GM21825 (cell line): ENCODE measurements around the gene ZBTB48.
"Not testable (repeated sequence)": the region's sequence is repeated elsewhere in the genome, so short reads cannot be mapped to it uniquely, and the experiment has no call there.

Experiments
- ATAC-seq: cut with Tn5 transposase; IDR thresholded peaks from one replicate; pipeline ENCODE4 v1.9.1; 2021; ENCODE audit warnings: mild to moderate bottlenecking, moderate library complexity; ENCODE audit not compliant: unreplicated experiment

The ZBTB48 gene

DNA sequence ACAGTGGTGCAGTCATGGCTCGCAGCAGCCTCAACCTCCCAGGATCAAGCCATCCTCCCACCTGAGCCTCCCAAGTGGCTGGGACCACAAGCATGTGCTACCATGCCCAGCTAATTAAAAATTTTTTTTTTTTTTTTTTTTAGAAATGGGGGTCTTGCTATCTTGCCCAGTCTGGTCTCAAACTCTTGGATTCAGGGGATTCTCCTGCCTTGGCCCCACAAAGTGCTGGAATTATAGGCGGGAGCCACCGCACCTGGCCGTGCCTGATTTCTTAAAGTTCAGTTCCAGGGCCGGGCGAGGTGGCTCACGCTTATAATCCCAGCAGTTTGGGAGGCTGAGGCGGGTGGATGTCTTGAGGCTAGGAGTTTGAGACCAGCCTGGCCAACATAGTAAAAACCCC lies 51.3 kb downstream of the ZBTB48 start:
- ATAC-seq = no peak

DNA sequence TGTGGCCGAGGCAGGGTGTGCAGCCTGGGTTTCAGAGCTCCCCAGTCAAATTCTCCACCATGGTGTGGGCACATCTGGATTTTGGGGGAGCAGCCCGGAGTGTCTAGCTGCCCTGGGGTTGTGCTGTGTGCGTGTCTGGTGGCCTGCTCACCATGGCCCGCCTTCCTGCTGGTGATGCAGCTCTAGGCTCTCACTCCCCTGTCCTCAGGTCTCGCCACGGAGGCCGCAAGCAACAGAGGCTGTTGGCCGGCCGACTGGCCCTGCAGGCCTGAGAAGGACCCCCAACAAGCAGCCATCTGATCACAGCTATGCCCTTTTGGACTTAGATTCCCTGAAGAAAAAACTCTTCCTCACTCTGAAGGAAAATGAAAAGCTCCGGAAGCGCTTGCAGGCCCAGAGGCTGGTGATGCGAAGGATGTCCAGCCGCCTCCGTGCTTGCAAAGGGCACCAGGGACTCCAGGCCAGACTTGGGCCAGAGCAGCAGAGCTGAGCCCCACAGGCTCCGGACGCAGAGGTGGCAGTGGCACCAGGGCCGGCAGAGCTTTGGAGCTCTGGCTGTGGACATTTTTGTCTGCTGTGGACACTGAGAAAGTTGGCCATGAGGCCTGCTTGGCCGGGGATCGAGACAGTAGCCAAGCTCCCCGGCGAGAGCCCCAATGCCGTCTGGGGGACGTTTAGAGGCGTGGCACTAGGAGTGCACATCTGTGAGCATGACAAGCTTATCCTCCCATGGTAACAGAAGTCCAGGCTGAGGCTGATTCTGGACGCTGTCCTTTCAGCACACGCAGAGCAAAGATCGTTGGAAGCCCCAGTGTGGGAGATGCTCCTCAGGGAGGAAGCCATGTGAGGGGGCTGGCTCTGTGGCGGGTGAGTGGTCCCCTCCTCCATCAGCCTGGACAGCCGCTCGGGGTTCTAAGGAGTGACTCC lies 53.1 kb downstream of the ZBTB48 start:
- ATAC-seq = no peak

DNA sequence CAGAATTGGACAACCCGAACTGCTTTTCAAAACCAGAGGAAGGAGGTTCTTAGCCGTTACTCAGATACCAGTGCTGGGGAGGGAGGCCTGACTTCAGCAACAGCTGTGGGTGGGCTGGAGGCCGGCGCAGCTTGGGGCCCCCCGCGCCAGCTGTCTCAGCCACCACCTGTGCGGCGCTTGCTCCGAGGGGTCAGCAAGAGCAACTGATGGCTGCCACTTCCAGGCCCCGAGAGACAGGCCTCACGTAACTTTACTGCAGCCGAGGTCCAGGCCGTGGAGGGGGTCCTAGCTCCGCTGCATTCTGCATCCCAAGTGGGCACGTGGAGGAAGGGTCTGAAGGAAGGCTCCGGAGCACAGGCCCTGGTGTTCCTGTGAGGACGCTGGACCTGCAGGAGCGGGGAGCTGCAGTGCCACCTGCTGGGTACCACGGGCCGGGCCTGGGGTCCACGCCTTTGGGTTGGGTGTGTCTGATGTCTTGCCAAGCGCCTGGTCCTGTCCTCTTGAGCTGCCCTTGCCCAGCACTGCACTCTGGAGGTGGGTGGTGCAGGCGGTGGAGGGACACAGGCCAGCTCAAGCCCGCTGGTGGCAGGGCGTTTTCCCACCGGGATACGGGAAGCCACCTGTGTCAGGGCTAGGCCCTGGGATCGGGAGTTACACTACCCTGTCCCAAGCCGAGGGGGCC lies 54.7 kb downstream of the ZBTB48 start:
- no peak for ATAC-seq

DNA sequence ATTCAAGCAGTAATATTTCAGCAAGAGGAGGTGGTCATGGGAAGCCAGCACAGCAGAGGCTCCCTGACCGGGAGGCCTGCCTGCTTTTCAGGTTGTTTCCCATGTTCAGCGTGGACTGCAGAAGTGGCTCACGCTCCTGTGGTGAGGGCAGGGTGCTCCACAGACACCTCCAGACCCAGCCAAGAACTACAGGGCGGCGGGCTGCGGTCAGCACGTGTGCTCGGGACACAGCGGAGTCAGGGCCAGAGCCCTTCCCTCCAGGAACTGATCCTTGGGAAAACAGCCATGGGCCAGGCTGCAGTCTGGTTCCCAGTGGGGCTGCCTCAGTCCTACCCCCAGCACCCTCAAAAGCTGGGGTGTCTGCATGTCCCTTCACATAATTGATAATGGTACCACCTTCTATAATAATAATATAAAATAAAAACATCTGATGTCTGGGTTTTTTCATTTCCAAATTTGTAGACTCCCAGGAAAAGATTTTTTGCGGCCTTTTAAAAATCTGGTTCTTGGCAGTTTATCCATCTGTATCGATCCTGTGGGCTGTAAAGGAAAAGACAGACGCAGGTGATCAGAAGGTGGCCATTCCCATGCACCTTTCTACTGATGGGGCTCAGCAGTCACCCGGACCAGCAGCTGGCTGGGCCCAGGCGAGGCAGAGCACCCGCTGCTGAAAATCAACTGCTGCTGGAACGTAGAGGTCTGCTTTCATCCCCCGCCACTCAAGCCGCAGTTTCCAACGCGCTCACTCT lies 55.5 kb downstream of the ZBTB48 start:
- no peak for ATAC-seq

DNA sequence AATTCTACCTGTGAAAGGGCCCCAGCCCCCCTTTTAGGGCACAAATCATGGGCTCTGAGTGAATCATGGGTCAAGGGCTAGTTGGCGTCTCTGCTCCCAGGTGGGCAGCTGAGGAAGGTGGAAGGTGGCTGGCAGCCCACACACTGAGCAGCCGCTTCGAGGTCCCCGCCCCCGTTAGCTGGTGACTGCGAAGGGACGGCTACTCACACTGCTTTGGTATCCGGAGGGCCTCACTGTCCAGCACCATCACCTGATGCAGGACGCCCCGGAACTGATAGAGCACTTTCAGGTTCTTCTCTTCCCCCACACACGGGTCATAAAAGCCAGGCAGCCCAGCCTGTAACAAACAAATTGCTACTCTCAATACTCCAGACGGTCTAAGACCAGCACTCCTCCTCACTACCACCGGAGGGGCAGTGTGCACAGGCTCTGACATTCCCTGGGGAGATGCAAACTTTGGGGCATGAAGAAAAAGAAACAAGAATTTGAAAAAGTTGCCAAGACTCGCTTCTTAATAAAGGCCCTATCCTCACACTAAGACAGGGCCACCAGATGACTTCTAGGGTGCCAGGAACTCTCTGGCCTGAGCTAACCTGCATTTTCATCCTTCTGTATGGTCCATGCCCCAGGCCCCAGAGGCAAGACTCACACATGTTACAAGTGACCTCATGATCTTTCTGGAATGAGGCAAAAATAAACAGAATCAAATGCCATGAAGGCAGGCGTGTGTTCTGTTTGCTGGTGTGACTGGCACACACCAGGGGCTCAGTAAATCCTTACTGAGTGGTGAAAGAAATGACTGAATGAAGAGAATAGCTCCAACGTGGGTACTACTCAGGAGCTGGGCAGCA lies 56.3 kb downstream of the ZBTB48 start:
- ATAC-seq = no peak

DNA sequence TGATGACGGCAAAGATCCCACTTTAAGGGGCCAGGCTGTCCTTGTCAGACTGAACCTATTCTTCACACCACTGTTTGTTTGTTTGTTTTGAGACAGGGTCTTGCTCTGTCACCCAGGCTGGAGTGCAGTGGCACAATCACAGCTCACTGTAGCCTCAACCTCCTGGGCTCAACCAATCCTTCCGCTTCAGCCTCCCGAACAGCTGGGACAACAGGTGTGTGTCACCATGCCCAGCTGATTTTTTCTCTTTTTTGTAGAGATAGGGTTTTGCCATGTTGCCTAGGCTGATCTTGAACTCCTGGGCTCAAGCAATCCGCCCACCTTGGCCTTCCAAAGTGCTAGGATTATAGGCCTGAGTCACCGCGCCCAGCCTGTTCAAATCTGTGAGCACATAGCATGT lies 57.0 kb downstream of the ZBTB48 start:
- ATAC-seq = not testable (repeated sequence)

DNA sequence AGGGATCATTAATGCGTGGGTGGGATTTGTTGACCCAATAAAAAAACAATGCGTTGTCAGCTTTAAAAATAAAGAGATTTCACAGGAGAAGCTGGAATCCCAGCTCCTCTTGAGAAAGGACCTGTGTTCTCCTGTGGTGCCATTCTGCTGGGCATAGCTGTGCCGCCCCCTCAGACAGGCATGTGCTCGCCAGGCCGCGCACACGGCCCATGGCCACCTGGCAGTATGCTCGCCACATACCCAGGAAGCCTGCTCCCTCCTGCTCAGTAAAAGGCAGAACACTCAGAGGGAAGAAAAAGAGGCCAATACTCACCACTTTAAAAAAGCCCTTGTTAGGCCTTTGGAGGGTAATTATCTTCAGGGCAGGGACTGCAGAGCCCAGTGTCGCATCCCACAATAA lies 58.0 kb downstream of the ZBTB48 start:
- no peak for ATAC-seq

DNA sequence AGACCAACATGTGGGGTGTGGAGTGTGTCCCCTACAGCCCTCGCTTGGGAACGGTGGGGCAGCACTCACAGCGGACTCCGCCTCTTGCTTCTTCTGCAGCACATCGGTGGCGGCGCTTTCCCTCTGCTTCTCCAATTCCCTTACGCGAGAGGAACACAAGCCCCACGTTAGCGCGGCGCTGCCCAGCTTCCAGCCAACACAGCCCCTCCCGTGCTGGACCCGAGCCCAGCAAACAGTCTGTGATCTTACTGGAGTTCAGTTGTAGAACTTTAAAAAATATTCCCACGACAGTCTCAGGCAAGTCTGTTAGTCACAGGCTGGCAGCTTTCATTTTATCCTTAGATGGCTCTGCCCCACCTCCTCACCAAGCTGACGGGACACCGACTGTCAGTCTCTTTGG lies 58.4 kb downstream of the ZBTB48 start:
- ATAC-seq = no peak
